GM12801 (cell line): ENCODE results near the gene RDH8.

Source experiments
- CTCF ChIP-seq: IDR thresholded peaks from one replicate; pipeline ENCODE4 v1.5.1; 2011; ENCODE audit warnings: control low read depth; ENCODE audit not compliant: insufficient read length; ENCODE audit errors: extremely low read depth

RDH8 gene

DNA sequence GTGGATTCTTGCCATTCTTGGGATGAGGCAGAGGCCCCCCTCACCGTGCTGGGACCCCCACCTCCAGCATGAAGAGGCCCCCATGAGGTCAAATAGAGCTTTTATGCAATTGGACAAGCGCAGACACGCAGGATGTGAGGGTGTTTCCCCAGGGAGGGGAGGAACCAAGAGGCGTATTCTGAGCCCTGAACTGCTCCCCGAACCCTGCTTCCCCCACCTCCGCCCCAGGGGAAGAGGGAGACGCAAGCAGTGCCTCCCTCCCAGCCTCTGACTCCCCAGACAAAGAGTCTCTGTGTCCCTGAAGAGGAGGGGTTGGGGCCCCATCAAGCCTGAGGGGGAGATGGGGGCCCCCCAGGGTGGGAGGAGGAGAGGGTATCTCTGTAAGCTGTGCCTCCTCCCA is 1.3 kb upstream of the RDH8 start:
- TF ChIP-seq CTCF = no peak

GRCh38 chr19:10013834-10014618 is 743 bp downstream of the RDH8 start:
- no peak for TF ChIP-seq CTCF

GRCh38 chr19:10018263-10018662 is 5.0 kb downstream of the RDH8 start:
- no peak for TF ChIP-seq CTCF

- TF ChIP-seq CTCF = no peak
Measured at GRCh38 chr19:10018786-10019185, 5.5 kb downstream of the RDH8 start.

GRCh38 chr19:10019246-10019645 is 6.0 kb downstream of the RDH8 start:
- no peak for TF ChIP-seq CTCF

GRCh38 chr19:10020851-10021250 is 7.6 kb downstream of the RDH8 start:
- TF ChIP-seq CTCF = no peak

DNA sequence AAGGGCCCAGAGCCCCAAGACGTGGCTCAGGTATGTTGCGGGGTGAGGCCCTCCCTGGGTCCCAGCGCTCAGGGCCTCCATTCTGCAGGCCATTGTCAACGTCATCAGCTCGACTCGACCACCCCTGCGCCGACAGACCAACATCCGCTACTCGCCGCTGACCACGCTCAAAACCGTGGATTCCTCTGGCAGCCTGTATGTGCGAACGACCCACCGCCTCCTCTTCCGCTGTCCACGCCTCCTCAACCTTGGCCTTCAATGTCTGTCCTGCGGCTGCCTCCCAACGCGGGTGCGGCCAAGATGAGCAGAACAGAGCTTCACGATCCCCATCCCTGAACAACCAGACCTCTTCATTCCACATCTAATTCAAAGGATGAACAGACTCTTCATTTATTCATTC is 8.2 kb downstream of the RDH8 start:
- no peak for TF ChIP-seq CTCF

DNA sequence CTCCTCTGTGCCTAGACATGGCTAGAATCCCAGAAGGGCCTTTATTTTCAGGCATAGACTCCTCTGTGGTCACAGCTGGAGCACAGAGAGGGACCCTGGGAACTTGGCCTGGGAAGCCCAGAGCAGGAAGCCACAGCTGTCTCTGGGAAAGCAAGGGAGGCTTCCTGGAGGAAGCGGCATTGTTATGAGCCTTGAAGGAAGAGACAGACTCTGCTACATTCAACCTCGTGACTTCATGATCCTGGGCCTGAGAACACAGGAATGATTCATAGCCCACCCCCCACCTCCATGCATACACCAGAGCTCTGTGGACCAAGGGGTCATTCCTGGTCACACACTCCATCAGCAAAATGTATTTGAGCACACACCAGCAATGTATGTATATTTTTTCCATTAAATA is 8.6 kb downstream of the RDH8 start:
- no peak for TF ChIP-seq CTCF
